CD4-positive, CD25-positive, alpha-beta regulatory T cell (primary cell): ENCODE results near the gene SPARCL1. TPM values are rescaled to one million over a fixed set of nuclear protein-coding genes. Genes with fewer than 3 reads are reported as not detected.

ENCODE experiments used
- ATAC-seq, 2 donors: fragments of 150-1000 bp; cut with Tn5 transposase; one replicate each; pipeline ENCODE4 v1.10.0; 2021; ENCODE audit warnings: low read depth in 2 of 2, moderate number of reproducible peaks in 2 of 2, moderate library complexity in 1 of 2
- DNase-seq, 3 donors: peaks; one replicate each; pipeline versions ENCODE4 v3.0.0 to v3.0.0-alpha.2; 2012 to 2022; ENCODE audit warnings: mixed read lengths in 1 of 3
- H3K27ac ChIP-seq: one replicate; pipeline ENCODE4 v1.7.0; 2013; ENCODE audit warnings: mild to moderate bottlenecking, low read length; ENCODE audit not compliant: insufficient read depth, poor library complexity, severe bottlenecking
- H3K27me3 ChIP-seq: one replicate; pipeline ENCODE4 v1.7.0; 2013; ENCODE audit warnings: low read length; ENCODE audit not compliant: control insufficient read depth, insufficient read depth
- H3K36me3 ChIP-seq: one replicate; pipeline ENCODE4 v1.7.0; 2013; ENCODE audit warnings: mild to moderate bottlenecking, low read length, moderate library complexity; ENCODE audit not compliant: control insufficient read depth, insufficient read depth
- H3K4me1 ChIP-seq: 2 replicates; pipeline ENCODE4 v1.7.0; 2013; ENCODE audit warnings: mild to moderate bottlenecking, low read length; ENCODE audit not compliant: insufficient read depth, control insufficient read depth, poor library complexity, severe bottlenecking
- H3K4me3 ChIP-seq: one replicate; pipeline ENCODE4 v1.7.0; 2013; ENCODE audit warnings: low read depth, mild to moderate bottlenecking, low read length, moderate library complexity
- H3K9me3 ChIP-seq, 2 experiments: 1 replicate in 1 of 2; 2 replicates in 1 of 2; pipeline ENCODE4 v1.7.0; 2013; ENCODE audit warnings: low read length in 2 of 2, mild to moderate bottlenecking in 1 of 2, moderate library complexity in 1 of 2; ENCODE audit not compliant: control insufficient read depth in 2 of 2
- H3K27ac Mint-ChIP-seq, 3 donors: one replicate each; pipeline ENCODE4 v1.8.0; 2020 to 2022; ENCODE audit warnings: mild to moderate bottlenecking in 3 of 3, mixed read lengths in 3 of 3, moderate library complexity in 2 of 3
- H3K27me3 Mint-ChIP-seq: one replicate; pipeline ENCODE4 v1.8.0; 2022; ENCODE audit warnings: mild to moderate bottlenecking, mixed read lengths
- H3K36me3 Mint-ChIP-seq: one replicate; pipeline ENCODE4 v1.8.0; 2020; ENCODE audit warnings: mixed read lengths
- H3K4me1 Mint-ChIP-seq, 4 donors: one replicate each; pipeline ENCODE4 v1.8.0; 2020 to 2022; ENCODE audit warnings: mixed read lengths in 4 of 4, mild to moderate bottlenecking in 1 of 4
- H3K4me3 Mint-ChIP-seq, 4 donors: one replicate each; pipeline ENCODE4 v1.8.0; 2020 to 2022; ENCODE audit warnings: mild to moderate bottlenecking in 4 of 4, mixed read lengths in 4 of 4, moderate library complexity in 3 of 4
- H3K9me3 Mint-ChIP-seq, 7 donors: one replicate each; pipeline ENCODE4 v1.8.0; 2020 to 2022; ENCODE audit warnings: mixed read lengths in 7 of 7, mild to moderate bottlenecking in 3 of 7, moderate library complexity in 2 of 7
- polyA plus RNA-seq, 4 donors: library from polyadenylated mRNA; unstranded; fragments of 300-500 nt; fragmentation: Illumina TruSeq; gene quantifications; one replicate each; pipeline ENCODE4 v1.2.3, GENCODE V29; 2021
- total RNA-seq: library from RNA; stranded (reverse); gene quantifications from one replicate; pipeline ENCODE4 v1.2.3, GENCODE V29; 2022

The SPARCL1 gene
- total and polyA plus RNA-seq, 5 donors from 2014 or later, result not detected

DNA sequence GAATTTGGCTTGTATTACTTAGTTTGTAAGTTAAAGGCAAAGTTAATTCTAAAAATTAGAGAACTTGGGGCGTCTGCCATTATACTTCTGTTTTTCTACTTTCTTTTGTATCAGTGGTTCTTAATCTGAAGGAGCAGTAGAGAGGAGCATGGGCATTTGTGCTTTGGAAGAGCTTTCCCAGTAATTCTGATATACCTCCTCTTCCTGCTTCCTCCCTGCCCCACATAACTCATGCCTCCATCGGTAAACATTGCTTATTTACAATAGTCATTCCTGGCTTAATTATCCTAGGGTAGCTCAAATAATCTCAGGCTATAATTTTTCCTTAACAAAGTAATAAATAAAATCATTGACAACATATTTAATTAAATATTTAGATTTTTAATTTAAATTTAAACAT lies 37.1 kb upstream of the SPARCL1 start:
- ATAC-seq, result no peak
- no peaks in the 10 kb centered on the region for H3K27me3 ChIP-seq
- H3K36me3 ChIP-seq, result no peaks in the 10 kb centered on the region
- no peak overlapping the region for H3K4me3 Mint-ChIP-seq
- H3K27ac Mint-ChIP-seq, result no peak overlapping the region
- no peak for DNase-seq
- H3K4me1 ChIP-seq, result no peaks in the 10 kb centered on the region
- H3K36me3 Mint-ChIP-seq, result no peaks in the 10 kb centered on the region
- peaks cover 10% of the 10 kb centered on the region for H3K27me3 Mint-ChIP-seq
- no peak overlapping the region for H3K27ac ChIP-seq
- no peaks in the 10 kb centered on the region for H3K9me3 ChIP-seq
- peaks cover 0 to 6% (median 0%) of the 10 kb centered on the region in 7 donors for H3K9me3 Mint-ChIP-seq
- peaks cover 0 to 2% (median 0%) of the 10 kb centered on the region in 4 donors for H3K4me1 Mint-ChIP-seq
- no peak overlapping the region for H3K4me3 ChIP-seq

DNA sequence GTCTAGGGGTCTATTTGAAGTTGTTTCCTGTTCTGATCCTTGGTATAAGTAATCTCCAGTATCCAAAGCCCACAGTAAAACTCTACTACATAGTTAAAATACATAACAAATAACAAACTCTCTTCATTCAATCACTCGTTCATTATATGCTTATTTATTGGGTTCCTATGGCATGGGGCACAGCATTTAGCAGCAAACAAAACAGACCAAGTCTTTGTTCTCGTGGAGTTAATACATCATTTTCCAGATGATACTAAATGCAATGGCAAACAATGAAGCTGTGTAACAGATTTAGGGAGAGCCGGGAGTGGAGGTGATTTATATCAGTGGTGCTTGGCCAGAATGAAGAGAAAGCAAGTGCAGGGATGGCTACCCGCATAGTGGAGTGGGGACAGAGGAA lies 36.6 kb upstream of the SPARCL1 start:
- H3K4me3 Mint-ChIP-seq, result no peak overlapping the region
- no peak for ATAC-seq

DNA sequence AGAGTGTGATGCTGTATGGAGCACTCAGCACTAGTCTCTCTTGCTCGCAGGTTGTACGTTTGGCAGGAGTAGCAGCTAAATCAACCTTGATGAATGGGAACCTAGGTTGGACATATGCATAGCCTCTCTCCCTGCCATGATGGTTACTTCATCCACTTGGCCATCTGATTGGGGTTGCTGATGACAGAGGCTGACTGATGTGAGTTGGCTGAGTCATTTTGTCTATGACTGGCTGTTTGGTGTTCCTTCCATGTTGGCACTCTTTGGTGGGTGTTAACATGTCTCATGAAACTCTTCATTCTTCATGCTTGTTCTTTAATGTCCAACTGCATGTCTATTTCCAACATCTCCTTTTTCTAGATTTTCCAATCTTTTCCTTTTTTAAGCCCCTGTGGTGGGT lies 31.6 kb upstream of the SPARCL1 start:
- Mint-ChIP-seq H3K9me3 (peaks cover 0 to 4% (median 0%) of the 10 kb centered on the region in 7 donors), H3K27me3 (peaks cover 7% of the 10 kb centered on the region), H3K4me3 (no peak overlapping the region), H3K27ac (no peak overlapping the region), H3K4me1 (peaks cover 0 to 21% (median 6%) of the 10 kb centered on the region in 4 donors), H3K36me3 (no peaks in the 10 kb centered on the region)
- Histone ChIP-seq H3K36me3 (no peaks in the 10 kb centered on the region), H3K4me1 (no peaks in the 10 kb centered on the region), H3K9me3 (no peaks in the 10 kb centered on the region), H3K27ac (no peak overlapping the region), H3K4me3 (no peak overlapping the region), H3K27me3 (no peaks in the 10 kb centered on the region)
- ATAC-seq (no peak), DNase-seq (no peak)

More for the DNA sequence above, 36.6 kb upstream of the SPARCL1 start:
- no peak overlapping the region for H3K4me3 ChIP-seq
- H3K4me1 ChIP-seq, result no peaks in the 10 kb centered on the region
- peak overlapping the region in 1 of 3 donors; percentile 56 for H3K27ac Mint-ChIP-seq
- no peaks in the 10 kb centered on the region for H3K27me3 ChIP-seq
- no peaks in the 10 kb centered on the region for H3K9me3 ChIP-seq
- DNase-seq, result no peak
- H3K9me3 Mint-ChIP-seq, result peaks cover 0 to 6% (median 0%) of the 10 kb centered on the region in 7 donors
- H3K27ac ChIP-seq, result no peak overlapping the region
- peaks cover 10% of the 10 kb centered on the region for H3K27me3 Mint-ChIP-seq
- H3K36me3 ChIP-seq, result no peaks in the 10 kb centered on the region
- peaks cover 0 to 3% (median 1%) of the 10 kb centered on the region in 4 donors for H3K4me1 Mint-ChIP-seq
- no peaks in the 10 kb centered on the region for H3K36me3 Mint-ChIP-seq

DNA sequence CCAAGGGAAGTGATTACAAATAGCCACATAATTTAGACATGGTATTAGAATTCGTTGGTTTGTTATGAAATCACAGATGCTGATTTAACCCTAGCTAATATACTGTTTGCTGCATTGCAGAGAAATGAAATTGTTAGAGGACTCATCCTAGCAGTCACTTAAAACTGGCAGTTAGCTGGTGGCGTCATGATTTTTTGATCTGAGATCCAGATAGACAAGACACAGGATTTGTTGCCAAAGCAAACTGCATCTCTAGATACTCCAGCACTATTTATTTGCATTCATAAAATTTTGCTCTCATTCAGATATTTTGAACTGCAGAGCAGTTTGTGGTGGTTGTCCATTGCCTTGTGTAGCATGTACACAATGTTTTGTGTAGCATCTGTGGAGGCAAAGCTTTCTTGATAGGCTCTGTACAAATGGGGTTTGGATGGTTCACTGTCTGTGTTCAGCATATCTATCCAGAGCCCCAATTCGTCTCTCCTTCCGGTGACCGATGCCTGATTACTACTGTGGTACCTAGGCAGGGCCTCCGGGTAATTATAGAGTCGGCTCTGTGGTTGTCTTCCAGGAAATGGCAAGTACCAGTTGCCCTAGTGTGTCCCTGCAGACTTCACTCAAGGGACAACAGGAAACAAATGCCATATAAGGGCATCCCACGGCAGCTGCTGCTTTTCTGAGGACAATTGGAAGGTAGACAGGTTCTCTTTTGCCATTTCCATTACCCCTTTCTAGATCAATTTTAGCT lies 30.1 kb upstream of the SPARCL1 start:
- Histone ChIP-seq H3K36me3 (no peaks in the 10 kb centered on the region), H3K4me1 (no peaks in the 10 kb centered on the region), H3K9me3 (no peaks in the 10 kb centered on the region), H3K27ac (no peak overlapping the region), H3K4me3 (peak overlapping the region; percentile 32), H3K27me3 (no peaks in the 10 kb centered on the region)
- H3K36me3 Mint-ChIP-seq, result no peaks in the 10 kb centered on the region
- peak overlapping the region in 1 of 4 donors; percentile 8 for H3K4me3 Mint-ChIP-seq
- peaks cover 4% of the 10 kb centered on the region for H3K27me3 Mint-ChIP-seq
- H3K27ac Mint-ChIP-seq, result peak overlapping the region in 2 of 3 donors; percentile 6 to 44
- peak; percentile 93 to 97 for ATAC-seq
- peaks cover 0 to 4% (median 2%) of the 10 kb centered on the region in 7 donors for H3K9me3 Mint-ChIP-seq
- peak in 2 of 3 donors; percentile 44 to 83 for DNase-seq
- peaks cover 0 to 21% (median 6%) of the 10 kb centered on the region in 4 donors for H3K4me1 Mint-ChIP-seq

DNA sequence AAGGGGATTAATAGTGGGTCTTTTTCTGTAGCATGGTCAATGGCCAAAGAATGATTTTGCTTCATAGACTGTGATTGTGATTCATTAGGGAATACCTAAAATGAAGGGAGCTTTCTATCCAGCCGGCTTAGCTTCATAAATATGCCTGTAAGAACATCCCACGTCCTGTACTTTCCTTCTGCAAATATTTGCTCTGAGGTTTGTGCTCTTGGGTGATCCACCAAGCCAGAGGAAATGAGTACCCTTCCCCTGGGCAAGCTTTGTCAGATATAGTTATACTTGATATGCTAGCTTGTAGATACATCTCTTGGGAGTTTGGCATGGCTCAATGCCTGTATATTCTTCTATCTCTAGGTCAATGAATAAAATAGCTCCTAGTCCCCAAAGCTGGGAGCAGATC lies 28.2 kb upstream of the SPARCL1 start:
- DNase-seq (no peak), ATAC-seq (no peak)
- Histone ChIP-seq H3K27me3 (no peaks in the 10 kb centered on the region), H3K27ac (no peak overlapping the region), H3K4me3 (no peak overlapping the region), H3K9me3 (no peaks in the 10 kb centered on the region), H3K36me3 (no peaks in the 10 kb centered on the region), H3K4me1 (no peaks in the 10 kb centered on the region)
- Mint-ChIP-seq H3K27ac (peak overlapping the region in 1 of 3 donors; percentile 65), H3K36me3 (no peaks in the 10 kb centered on the region), H3K9me3 (peaks cover 0 to 4% (median 2%) of the 10 kb centered on the region in 7 donors), H3K4me1 (peaks cover 0 to 21% (median 6%) of the 10 kb centered on the region in 4 donors), H3K4me3 (no peak overlapping the region), H3K27me3 (peaks cover 4% of the 10 kb centered on the region)

DNA sequence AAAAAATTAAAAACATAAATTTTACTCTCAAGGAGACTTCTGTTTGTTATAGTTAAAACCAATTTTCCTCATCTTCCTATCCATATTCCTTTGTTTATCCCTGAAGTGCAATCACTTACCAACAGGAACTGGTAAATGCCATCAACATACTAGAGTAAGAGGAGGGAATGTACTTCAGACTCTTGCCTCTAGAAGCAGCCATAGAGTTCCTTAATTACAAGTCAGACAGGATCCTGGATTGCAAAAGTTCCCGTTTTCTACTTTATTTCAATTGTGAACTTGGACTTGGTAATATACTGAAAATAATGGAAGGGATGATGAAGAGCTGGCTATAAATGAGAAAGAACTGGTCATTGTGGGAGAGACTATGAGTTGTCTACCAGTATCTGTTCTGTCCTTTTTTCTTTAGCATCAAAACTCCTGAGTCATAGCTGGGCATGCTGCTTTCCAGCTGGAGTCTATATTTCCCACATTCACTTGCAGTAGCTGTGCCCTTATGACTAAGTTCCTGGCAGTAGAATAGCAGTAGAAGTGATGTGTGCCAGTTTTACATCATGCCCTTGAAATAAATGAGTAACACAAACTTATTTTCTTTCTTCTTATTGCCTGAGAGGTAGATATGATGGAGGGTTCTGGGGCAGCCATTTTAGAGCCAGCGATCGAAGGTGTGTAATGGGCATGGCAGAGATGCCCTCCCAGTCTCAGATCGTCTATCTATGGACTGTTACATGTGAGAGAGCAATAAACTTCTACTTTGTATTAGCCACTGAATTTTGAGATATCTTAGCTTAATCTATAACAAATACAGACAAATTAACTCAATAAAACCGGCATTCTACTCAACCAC lies 26.8 kb upstream of the SPARCL1 start:
- H3K9me3 Mint-ChIP-seq, result peaks cover 0 to 4% (median 2%) of the 10 kb centered on the region in 7 donors
- Histone ChIP-seq H3K4me1 (no peaks in the 10 kb centered on the region), H3K27ac (no peak overlapping the region), H3K9me3 (no peaks in the 10 kb centered on the region), H3K4me3 (no peak overlapping the region), H3K36me3 (no peaks in the 10 kb centered on the region), H3K27me3 (no peaks in the 10 kb centered on the region)
- peaks cover 0 to 21% (median 6%) of the 10 kb centered on the region in 4 donors for H3K4me1 Mint-ChIP-seq
- DNase-seq (no peak), ATAC-seq (no peak)
- no peaks in the 10 kb centered on the region for H3K36me3 Mint-ChIP-seq
- H3K4me3 Mint-ChIP-seq, result no peak overlapping the region
- H3K27me3 Mint-ChIP-seq, result peaks cover 8% of the 10 kb centered on the region
- H3K27ac Mint-ChIP-seq, result no peak overlapping the region

DNA sequence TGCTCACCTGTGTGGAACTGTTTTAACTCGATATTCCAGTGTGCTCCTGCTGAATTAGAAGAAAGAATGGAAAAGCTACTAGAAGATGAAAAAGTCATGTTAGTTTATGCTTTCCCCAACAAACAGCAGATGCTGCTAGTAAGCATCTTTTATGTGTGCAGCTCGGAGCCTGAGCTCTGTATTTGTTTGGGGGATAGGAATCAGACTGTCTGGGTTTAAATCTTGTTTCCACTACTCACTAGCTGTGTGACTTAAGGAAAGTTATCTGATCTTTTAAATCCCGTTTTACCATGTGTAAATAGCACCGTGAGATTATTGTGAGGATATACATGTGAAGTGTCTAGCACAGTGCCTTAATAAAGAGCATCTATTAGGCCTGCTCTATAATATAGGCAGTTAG lies 24.0 kb upstream of the SPARCL1 start:
- no peak overlapping the region for H3K4me3 Mint-ChIP-seq
- peaks cover 0 to 2% (median 0%) of the 10 kb centered on the region in 4 donors for H3K4me1 Mint-ChIP-seq
- H3K27me3 Mint-ChIP-seq, result peaks cover 11% of the 10 kb centered on the region
- no peak overlapping the region for H3K27ac Mint-ChIP-seq
- Histone ChIP-seq H3K4me1 (no peaks in the 10 kb centered on the region), H3K4me3 (no peak overlapping the region), H3K36me3 (no peaks in the 10 kb centered on the region), H3K27ac (no peak overlapping the region), H3K27me3 (peaks cover 4% of the 10 kb centered on the region), H3K9me3 (no peaks in the 10 kb centered on the region)
- H3K36me3 Mint-ChIP-seq, result no peaks in the 10 kb centered on the region
- DNase-seq (no peak), ATAC-seq (no peak)
- H3K9me3 Mint-ChIP-seq, result peaks cover 0 to 6% (median 2%) of the 10 kb centered on the region in 7 donors
